Inflammatory macrophage treated with lipopolysaccharide for 4 hours (primary cell): ENCODE results near the gene ASS1.

Experiments used
- DNase-seq: peaks from one replicate; pipeline ENCODE4 v3.0.0-alpha.2; 2020

The ASS1 gene

GRCh38 chr9:130477564-130477963, 32.8 kb downstream of the ASS1 start:
- DNase-seq: no peak

- DNase-seq: no peak
Measured at GRCh38 chr9:130478152-130478551, 33.4 kb downstream of the ASS1 start.

- no peak for DNase-seq
Measured at GRCh38 chr9:130478736-130479575, 34.2 kb downstream of the ASS1 start.

GRCh38 chr9:130479587-130479986, 34.8 kb downstream of the ASS1 start:
- no peak for DNase-seq

- no peak for DNase-seq
Measured at GRCh38 chr9:130480673-130481072, 35.9 kb downstream of the ASS1 start.

GRCh38 chr9:130482463-130482862, 37.7 kb downstream of the ASS1 start:
- no peak for DNase-seq

- no peak for DNase-seq
Measured at GRCh38 chr9:130483371-130483971, 38.7 kb downstream of the ASS1 start.

GRCh38 chr9:130484362-130485072, 39.8 kb downstream of the ASS1 start:
- DNase-seq: no peak

GRCh38 chr9:130486103-130486502, 41.3 kb downstream of the ASS1 start:
- no peak for DNase-seq

GRCh38 chr9:130487500-130487899, 42.7 kb downstream of the ASS1 start:
- no peak for DNase-seq

- DNase-seq: no peak
Measured at GRCh38 chr9:130488621-130489330, 44.0 kb downstream of the ASS1 start.

- DNase-seq: no peak
Measured at GRCh38 chr9:130490981-130491380, 46.2 kb downstream of the ASS1 start.

- no peak for DNase-seq
Measured at GRCh38 chr9:130491830-130492482, 47.2 kb downstream of the ASS1 start.

- DNase-seq: no peak
Measured at GRCh38 chr9:130493021-130493420, 48.3 kb downstream of the ASS1 start.

GRCh38 chr9:130493476-130493875, 48.7 kb downstream of the ASS1 start:
- no peak for DNase-seq

GRCh38 chr9:130495067-130495466, 50.3 kb downstream of the ASS1 start:
- DNase-seq: no peak

GRCh38 chr9:130497139-130497538, 52.4 kb downstream of the ASS1 start:
- DNase-seq: no peak

- DNase-seq: no peak
Measured at GRCh38 chr9:130498298-130498917, 53.6 kb downstream of the ASS1 start.

- no peak for DNase-seq
Measured at GRCh38 chr9:130498918-130499698, 54.3 kb downstream of the ASS1 start.

GRCh38 chr9:130499804-130500263, 55.1 kb downstream of the ASS1 start:
- DNase-seq: no peak
